Stomach (tissue), 4 donors: Measurements from ENCODE around the gene ZBTB1.

Experiments
- CTCF ChIP-seq, 7 experiments: fragments of 450-650 bp in 4 of 7; fragments of 200-600 bp in 3 of 7; sonication (generic) in 3 of 7; IDR thresholded peaks; one replicate each; pipeline ENCODE4 v1.5.1; 2016 to 2019; ENCODE audit warnings: antibody characterized with exemption in 7 of 7, control low read depth in 2 of 7, mild to moderate bottlenecking in 1 of 7
- POLR2AphosphoS5 ChIP-seq, 3 donors: sonication (generic); formaldehyde crosslinking; IDR thresholded peaks; one replicate each; pipeline ENCODE4 v1.6.1; 2016; ENCODE audit warnings: antibody characterized with exemption in 3 of 3

- TF ChIP-seq POLR2AphosphoS5 (IDR thresholded peaks at IDR 0.05) (no peak), CTCF (IDR thresholded peaks at IDR 0.05) (no peak)
These were observed 30.5 kb upstream of the ZBTB1 start for GRCh38 chr14:64474041-64474440.
